Heart right ventricle (tissue), 16 donors: ENCODE data around the gene TMEM244. TPM values are rescaled to one million over a fixed set of nuclear protein-coding genes. Genes with fewer than 3 reads are reported as not detected.
A peak's percentile ranks its signal among the peaks of the same experiment; 100 is the strongest.

Source experiments
- ATAC-seq, 8 donors: fragments of 200-7000 bp; cut with Tn5 transposase; one replicate each; pipeline ENCODE4 v1.9.1; 2020; ENCODE audit warnings: mild to moderate bottlenecking in 8 of 8, moderate library complexity in 8 of 8, moderate number of reproducible peaks in 1 of 8
- DNase-seq, 2 donors: peaks; one replicate each; pipeline ENCODE4 v3.0.0-alpha.2; 2020
- H3K27ac ChIP-seq, 10 donors: fragments of 200-600 bp; sonication (generic) in 2 of 10; one replicate each; pipeline versions ENCODE4 v1.5.0 to v1.8.0; 2020 to 2022; ENCODE audit warnings: mild to moderate bottlenecking in 3 of 10
- H3K27me3 ChIP-seq, 7 donors: fragments of 200-600 bp; one replicate each; pipeline ENCODE4 v1.8.0; 2021 to 2022; ENCODE audit warnings: mild to moderate bottlenecking in 2 of 7
- H3K36me3 ChIP-seq, 9 donors: fragments of 200-600 bp; sonication (generic) in 1 of 9; one replicate each; pipeline versions ENCODE4 v1.5.0 to v1.8.0; 2020 to 2022; ENCODE audit warnings: mild to moderate bottlenecking in 2 of 9
- H3K4me1 ChIP-seq, 9 donors: fragments of 200-600 bp; sonication (generic) in 1 of 9; one replicate each; pipeline versions ENCODE4 v1.5.0 to v1.8.0; 2020 to 2022; ENCODE audit warnings: mild to moderate bottlenecking in 4 of 9
- H3K4me3 ChIP-seq, 10 donors: fragments of 200-600 bp; sonication (generic) in 2 of 10; one replicate each; pipeline versions ENCODE4 v1.5.0 to v1.8.0; 2020 to 2022; ENCODE audit warnings: mild to moderate bottlenecking in 7 of 10, moderate library complexity in 2 of 10
- H3K9me3 ChIP-seq, 11 donors: fragments of 200-600 bp in 10 of 11; sonication (generic) in 2 of 11; one replicate each; pipeline versions ENCODE4 v1.5.0 to v1.8.0; 2013 to 2022; ENCODE audit warnings: mild to moderate bottlenecking in 2 of 11, control low read depth in 1 of 11, moderate library complexity in 1 of 11
- WGBS, 2 donors: extraction: QIAGEN DNeasy Blood & Tissue Kit; methylation state at CpG; one replicate each; pipeline ENCODE4 v1.1.7; 2013; ENCODE audit warnings: inconsistent platforms in 1 of 2; 5-methylcytosine and 5-hydroxymethylcytosine counted together
- intact Hi-C, 10 donors: fragments of 100-400 bp; cut with DNase I; formaldehyde crosslinking; loops; one replicate each; pipeline versions ENCODE4 v1.11.1 to v1.14.2; 2022
- polyA plus RNA-seq, 2 donors: library from polyadenylated mRNA; stranded (reverse); fragments of 200-250 nt; gene quantifications; one replicate each; pipeline ENCODE4 v1.2.3, GENCODE V29; 2013
- total RNA-seq, 10 donors: library from RNA; stranded (reverse); fragmentation: NEBNext Ultra II Directional in 3 of 10; extraction: Animal tissue kit (Norgen Biotek cat#: 25700) in 3 of 10; gene quantifications; one replicate each; pipeline versions ENCODE4 v1.2.1 to v1.2.4, GENCODE V29; 2021 to 2023
- TF ChIP-seq, protein P1 (sequence below), 9 donors: fragments of 200-600 bp; sonication (generic) in 2 of 9; IDR thresholded peaks; one replicate each; pipeline versions ENCODE4 v1.5.0 to v1.8.0; 2021 to 2022; ENCODE audit warnings: antibody characterized with exemption in 9 of 9, mild to moderate bottlenecking in 5 of 9, moderate library complexity in 1 of 9
- donor health status: Arrhythmogenic right ventricular cardiomyopathy.
- donor health status: ischemic (EF 13 %, LVEDD 7.1; RV severe dilation, severe dysfunction).
- donor health status: healthy with polysubstance abuse.
- donor health status: DM: no; HTN: yes; CAD: no.
- donor health status: DM: no; HTN: no; CAD: no.
- donor health status: ischemic (EF 25% LVEDD 6.9; RV normal size, moderate dysfunction).
- donor health status: ischemic (EF 25% LVEDD 5.7; RV mildly dilated, moderate dysfunction).
- donor health status: healthy.
- donor health status: DM: yes; HTN: yes; CAD: no.
- donor health status: Ischemic cardiomyopathy.
- donor health status: ischemic (EF 35%, LVEDD 5.7; RV mildly dilated, moderate dysfunction).
- donor health status: nonischemic (EF 11% LVEDD 7.7; RV severe dilation, severe dysfunction).
- donor health status: DM: yes; HTN: yes; CAD: no.
- donor health status: PGD.
- donor health status: ischemic (EF 29% LVEDD 5.4; RV normal size, mild dysfunction).
- donor health status: nonischemic (EF 23%, LVEDD 6.1; RV moderate dilation, normal function).

TMEM244 gene
- total and polyA plus RNA-seq, 12 donors = not detected

- H3K9me3 ChIP-seq = peaks cover 0 to 6% (median 0%) of the 10 kb centered on the region in 11 donors
- no peak for ATAC-seq
- H3K4me1 ChIP-seq = peaks cover 0 to 7% (median 0%) of the 10 kb centered on the region in 9 donors
- TF ChIP-seq, protein P1, sequence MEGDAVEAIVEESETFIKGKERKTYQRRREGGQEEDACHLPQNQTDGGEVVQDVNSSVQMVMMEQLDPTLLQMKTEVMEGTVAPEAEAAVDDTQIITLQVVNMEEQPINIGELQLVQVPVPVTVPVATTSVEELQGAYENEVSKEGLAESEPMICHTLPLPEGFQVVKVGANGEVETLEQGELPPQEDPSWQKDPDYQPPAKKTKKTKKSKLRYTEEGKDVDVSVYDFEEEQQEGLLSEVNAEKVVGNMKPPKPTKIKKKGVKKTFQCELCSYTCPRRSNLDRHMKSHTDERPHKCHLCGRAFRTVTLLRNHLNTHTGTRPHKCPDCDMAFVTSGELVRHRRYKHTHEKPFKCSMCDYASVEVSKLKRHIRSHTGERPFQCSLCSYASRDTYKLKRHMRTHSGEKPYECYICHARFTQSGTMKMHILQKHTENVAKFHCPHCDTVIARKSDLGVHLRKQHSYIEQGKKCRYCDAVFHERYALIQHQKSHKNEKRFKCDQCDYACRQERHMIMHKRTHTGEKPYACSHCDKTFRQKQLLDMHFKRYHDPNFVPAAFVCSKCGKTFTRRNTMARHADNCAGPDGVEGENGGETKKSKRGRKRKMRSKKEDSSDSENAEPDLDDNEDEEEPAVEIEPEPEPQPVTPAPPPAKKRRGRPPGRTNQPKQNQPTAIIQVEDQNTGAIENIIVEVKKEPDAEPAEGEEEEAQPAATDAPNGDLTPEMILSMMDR (IDR thresholded peaks at IDR 0.05) = no peak
- H3K27ac ChIP-seq = no peak overlapping the region
- H3K4me3 ChIP-seq = no peak overlapping the region
- intact Hi-C loops = no loop called here
- H3K27me3 ChIP-seq = no peaks in the 10 kb centered on the region
- WGBS, 2 donors = 94 to 99% methylated on average over 6 of the region's 6 CpGs
- H3K36me3 ChIP-seq = no peaks in the 10 kb centered on the region
- DNase-seq = no peak
Measured at GRCh38 chr6:129863664-129864063, 2.5 kb upstream of the TMEM244 start.

DNA sequence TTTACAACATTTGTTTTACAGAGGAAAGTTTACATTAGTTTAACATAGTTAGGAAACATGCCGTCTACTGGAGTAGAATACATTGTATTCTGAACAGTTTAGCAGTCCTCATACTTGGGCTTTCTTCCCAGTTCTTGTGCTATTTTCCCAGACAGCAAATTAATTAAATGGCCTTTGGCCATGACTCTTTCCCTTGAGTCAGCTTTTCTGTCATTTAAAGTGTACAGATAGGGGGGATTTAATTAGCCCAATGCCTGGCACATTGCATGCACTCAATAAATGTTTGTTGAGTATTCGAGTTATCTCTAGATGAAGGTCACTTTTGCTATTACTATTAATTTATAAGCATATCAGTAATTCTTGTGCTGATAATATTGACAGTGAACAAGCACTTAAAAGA, 1.6 kb downstream of the TMEM244 start:
- peaks cover 0 to 9% (median 0%) of the 10 kb centered on the region in 11 donors for H3K9me3 ChIP-seq
- H3K4me3 ChIP-seq = no peak overlapping the region
- no peaks in the 10 kb centered on the region for H3K27me3 ChIP-seq
- no peak overlapping the region for H3K27ac ChIP-seq
- DNase-seq (no peak), ATAC-seq (peak in 1 of 8 donors; percentile 44)
- TF ChIP-seq, protein P1 (IDR thresholded peaks at IDR 0.05) = no peak
- H3K4me1 ChIP-seq = peaks cover 0 to 7% (median 0%) of the 10 kb centered on the region in 9 donors
- intact Hi-C loops = no loop called here
- 27 to 33% methylated on average over 2 of the region's 2 CpGs for WGBS, 2 donors
- no peaks in the 10 kb centered on the region for H3K36me3 ChIP-seq

DNA sequence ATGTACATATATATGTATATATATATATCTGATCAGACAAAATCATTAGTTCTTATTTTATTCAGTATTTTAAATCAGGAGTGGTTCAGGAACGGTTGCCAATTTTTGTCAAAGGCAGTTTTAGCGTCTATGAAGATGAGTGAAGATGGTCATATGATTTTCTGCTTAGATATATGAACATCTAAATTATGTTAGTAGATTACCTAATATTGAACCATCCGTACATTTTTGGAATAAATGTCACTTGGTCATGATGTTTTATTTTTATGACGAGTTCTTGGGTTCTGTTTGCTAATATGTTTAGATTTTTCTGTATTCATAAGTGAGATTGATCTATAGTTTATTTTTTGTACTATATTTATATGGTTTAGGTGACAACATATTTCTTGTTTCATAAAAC, 3.3 kb downstream of the TMEM244 start:
- ATAC-seq = no peak
- H3K27me3 ChIP-seq = no peaks in the 10 kb centered on the region
- no peaks in the 10 kb centered on the region for H3K36me3 ChIP-seq
- TF ChIP-seq, protein P1 (IDR thresholded peaks at IDR 0.05) = no peak
- no peak for DNase-seq
- H3K9me3 ChIP-seq = peaks cover 0 to 9% (median 0%) of the 10 kb centered on the region in 11 donors
- 71 to 72% methylated on average over 4 of the region's 4 CpGs for WGBS, 2 donors
- H3K4me1 ChIP-seq = peaks cover 0 to 7% (median 0%) of the 10 kb centered on the region in 9 donors
- H3K27ac ChIP-seq = no peak overlapping the region
- intact Hi-C loops = no loop called here
- no peak overlapping the region for H3K4me3 ChIP-seq

GRCh38 chr6:129853996-129854711, 7.0 kb downstream of the TMEM244 start:
- 80 to 89% methylated on average over 3 of the region's 3 CpGs for WGBS, 2 donors
- no peak for DNase-seq
- TF ChIP-seq, protein P1 (IDR thresholded peaks at IDR 0.05) = no peak
- no peak overlapping the region for H3K27ac ChIP-seq
- H3K4me1 ChIP-seq = peaks cover 0 to 1% (median 0%) of the 10 kb centered on the region in 9 donors
- no peaks in the 10 kb centered on the region for H3K27me3 ChIP-seq
- no peak for ATAC-seq
- intact Hi-C loops = no loop called here
- H3K36me3 ChIP-seq = no peaks in the 10 kb centered on the region
- H3K9me3 ChIP-seq = peaks cover 0 to 9% (median 0%) of the 10 kb centered on the region in 11 donors
- H3K4me3 ChIP-seq = no peak overlapping the region
